ENCODE data around the gene KRTAP5-2. TPM values are rescaled to one million over a fixed set of nuclear protein-coding genes. Genes with fewer than 3 reads are reported as not detected.

KRTAP5-2 gene
- total RNA-seq, 1 experiment from 2014 or later, result not detected

DNA sequence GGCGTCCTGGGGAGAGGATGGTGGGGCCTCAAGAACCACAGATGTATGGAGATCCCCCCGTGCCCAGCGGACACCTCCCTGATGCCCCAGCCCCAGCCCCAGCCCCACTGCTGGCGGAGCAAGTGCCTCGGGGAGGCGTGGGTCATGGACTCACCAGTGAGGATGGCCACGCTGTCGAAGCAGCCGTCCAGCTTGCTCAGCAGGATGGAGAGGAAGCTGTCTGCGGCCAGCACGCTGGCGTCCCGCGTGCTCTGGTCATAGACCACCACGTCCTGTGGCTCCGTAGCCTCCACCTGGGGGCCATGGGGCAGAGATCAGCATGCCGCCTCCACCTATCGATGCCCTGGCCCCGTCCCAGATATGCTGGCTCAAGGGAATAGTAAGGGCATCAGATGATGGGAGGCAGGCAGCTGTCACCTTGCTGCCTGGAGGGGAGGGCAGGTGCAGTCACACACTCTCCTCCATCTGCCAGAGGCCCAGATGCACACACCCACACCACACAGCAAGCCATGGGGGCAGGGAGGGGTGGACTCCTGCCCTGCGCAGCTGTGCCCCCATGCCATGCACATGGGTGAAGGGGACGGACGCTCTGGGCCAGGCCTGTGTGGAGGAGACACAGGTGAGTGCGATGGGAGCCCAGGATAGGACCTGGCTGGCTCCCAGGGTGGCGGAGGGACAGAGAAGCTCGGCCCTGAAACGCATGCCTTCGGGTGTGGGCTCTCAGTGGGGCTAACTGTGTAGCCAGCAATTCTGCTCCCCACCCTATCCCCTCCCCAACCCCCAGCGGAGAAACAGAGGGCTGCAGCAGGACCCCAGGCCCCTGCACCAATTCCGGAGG is 34.2 kb downstream of the KRTAP5-2 start:
- H3K4me1 ChIP-seq (ENCODE audit: insufficient read depth, low read length), result peaks cover 12% of the 10 kb centered on the region
- no peak for TF ChIP-seq EZH2 (IDR thresholded peaks at IDR 0.05; ENCODE audit: low read length, unreplicated experiment)
- TF ChIP-seq, protein P1, sequence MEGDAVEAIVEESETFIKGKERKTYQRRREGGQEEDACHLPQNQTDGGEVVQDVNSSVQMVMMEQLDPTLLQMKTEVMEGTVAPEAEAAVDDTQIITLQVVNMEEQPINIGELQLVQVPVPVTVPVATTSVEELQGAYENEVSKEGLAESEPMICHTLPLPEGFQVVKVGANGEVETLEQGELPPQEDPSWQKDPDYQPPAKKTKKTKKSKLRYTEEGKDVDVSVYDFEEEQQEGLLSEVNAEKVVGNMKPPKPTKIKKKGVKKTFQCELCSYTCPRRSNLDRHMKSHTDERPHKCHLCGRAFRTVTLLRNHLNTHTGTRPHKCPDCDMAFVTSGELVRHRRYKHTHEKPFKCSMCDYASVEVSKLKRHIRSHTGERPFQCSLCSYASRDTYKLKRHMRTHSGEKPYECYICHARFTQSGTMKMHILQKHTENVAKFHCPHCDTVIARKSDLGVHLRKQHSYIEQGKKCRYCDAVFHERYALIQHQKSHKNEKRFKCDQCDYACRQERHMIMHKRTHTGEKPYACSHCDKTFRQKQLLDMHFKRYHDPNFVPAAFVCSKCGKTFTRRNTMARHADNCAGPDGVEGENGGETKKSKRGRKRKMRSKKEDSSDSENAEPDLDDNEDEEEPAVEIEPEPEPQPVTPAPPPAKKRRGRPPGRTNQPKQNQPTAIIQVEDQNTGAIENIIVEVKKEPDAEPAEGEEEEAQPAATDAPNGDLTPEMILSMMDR (conservative IDR thresholded peaks at IDR 0.05; ENCODE audit: low read depth, low read length), result no peak
- no peak for TF ChIP-seq EZH2phosphoT487 (IDR thresholded peaks at IDR 0.05; ENCODE audit: borderline replicate concordance, low read length)
- no peak overlapping the region for H3K27ac ChIP-seq (ENCODE audit: low read length)
- H3K27me3 ChIP-seq (ENCODE audit: low read length), result no peaks in the 10 kb centered on the region
- CTCF ChIA-PET, result no interaction called here
- no peaks in the 10 kb centered on the region for H3K9me3 ChIP-seq (ENCODE audit: low read length)
- no peak overlapping the region for H3K4me3 ChIP-seq (ENCODE audit: low read length)
- H3K79me2 ChIP-seq (ENCODE audit: low read length), result no peaks in the 10 kb centered on the region
- POLR2A ChIA-PET (ENCODE audit: unreplicated experiment), result interaction anchor here (0.6 kb wide), 1 partner anchor 10 kb away, joined by 25 read pairs; no protein-coding TSS in a partner anchor
- intact Hi-C loops (cut with micrococcal nuclease), result no loop called here
- ATAC-seq (no peak), DNase-seq (no peak)
- H4K20me1 ChIP-seq (ENCODE audit: low read length), result no peaks in the 10 kb centered on the region
- no peaks in the 10 kb centered on the region for H3K36me3 ChIP-seq (ENCODE audit: low read depth, low read length)
- H3K9me2 ChIP-seq (replicated peaks; ENCODE audit: low read length), result no peaks in the 10 kb centered on the region
- no peak overlapping the region for H2AFZ ChIP-seq (ENCODE audit: low read length)
- no peak overlapping the region for H3K4me2 ChIP-seq (ENCODE audit: low read length)
- no TSS peak for BruUV-seq (replicated peaks)
- H3F3A ChIP-seq (ENCODE audit: low read length, unreplicated experiment), result no peaks in the 10 kb centered on the region
- no peak overlapping the region for H3K9ac ChIP-seq (ENCODE audit: low read length)

DNA sequence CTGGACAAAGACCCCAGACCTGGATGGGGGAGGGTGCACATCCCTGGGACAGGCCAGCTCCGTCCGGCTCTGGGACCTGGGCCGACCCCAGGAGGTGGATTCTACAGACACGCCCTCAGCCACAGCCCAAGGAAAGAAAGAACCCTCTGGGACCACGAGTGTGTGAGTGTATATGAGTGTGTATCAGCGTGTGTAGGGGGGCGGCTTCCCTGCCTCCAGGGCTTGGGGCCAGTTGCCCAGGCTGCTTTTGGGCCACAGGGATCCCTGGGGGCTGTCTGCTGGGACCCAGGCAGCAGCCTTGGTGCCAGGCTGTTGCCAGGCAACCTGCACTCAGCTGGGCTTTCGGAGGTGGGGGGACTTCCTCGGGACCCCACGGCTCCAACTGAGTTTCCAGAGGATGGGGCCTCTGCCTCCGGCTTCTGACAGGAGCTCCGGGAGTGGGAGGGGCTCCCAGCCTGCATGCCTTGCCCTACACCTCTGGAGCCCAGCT is 34.9 kb downstream of the KRTAP5-2 start:
- CTCF ChIA-PET, result no interaction called here
- no peaks in the 10 kb centered on the region for H3K36me3 ChIP-seq (ENCODE audit: low read depth, low read length)
- BruUV-seq (replicated peaks), result no TSS peak
- H4K20me1 ChIP-seq (ENCODE audit: low read length), result no peaks in the 10 kb centered on the region
- H3K27ac ChIP-seq (ENCODE audit: low read length), result no peak overlapping the region
- no peak overlapping the region for H3K9ac ChIP-seq (ENCODE audit: low read length)
- TF ChIP-seq EZH2 (IDR thresholded peaks at IDR 0.05; ENCODE audit: low read length, unreplicated experiment) (no peak), EZH2phosphoT487 (IDR thresholded peaks at IDR 0.05; ENCODE audit: borderline replicate concordance, low read length) (no peak)
- TF ChIP-seq, protein P1 (conservative IDR thresholded peaks at IDR 0.05; ENCODE audit: low read depth, low read length), result no peak
- intact Hi-C loops (cut with micrococcal nuclease), result no loop called here
- no peak overlapping the region for H2AFZ ChIP-seq (ENCODE audit: low read length)
- DNase-seq, result no peak
- peaks cover 19% of the 10 kb centered on the region for H3K4me1 ChIP-seq (ENCODE audit: insufficient read depth, low read length)
- H3F3A ChIP-seq (ENCODE audit: low read length, unreplicated experiment), result no peaks in the 10 kb centered on the region
- no peaks in the 10 kb centered on the region for H3K9me2 ChIP-seq (replicated peaks; ENCODE audit: low read length)
- H3K4me2 ChIP-seq (ENCODE audit: low read length), result no peak overlapping the region
- no peaks in the 10 kb centered on the region for H3K9me3 ChIP-seq (ENCODE audit: low read length)
- H3K27me3 ChIP-seq (ENCODE audit: low read length), result no peaks in the 10 kb centered on the region
- ATAC-seq, result no peak
- H3K4me3 ChIP-seq (ENCODE audit: low read length), result no peak overlapping the region
- H3K79me2 ChIP-seq (ENCODE audit: low read length), result no peaks in the 10 kb centered on the region
- POLR2A ChIA-PET (ENCODE audit: unreplicated experiment), result no interaction called here

Measured in PC-3 (cell line).